Loucy (cell line): ENCODE results near the gene MARCHF11.

Experiments
- H2AFZ ChIP-seq: fragments of 200-600 bp; sonication (generic); 2 replicates; pipeline ENCODE4 v1.6.0; 2016; ENCODE audit warnings: antibody characterized with exemption, mild to moderate bottlenecking, low read length, moderate library complexity
- H3F3A ChIP-seq: fragments of 200-600 bp; 2 replicates; pipeline ENCODE4 v1.6.0; 2016; ENCODE audit warnings: antibody characterized with exemption, low read depth, mild to moderate bottlenecking
- H3K27me3 ChIP-seq: fragments of 200-600 bp; sonication (generic); 2 replicates; pipeline ENCODE4 v1.6.1; 2014; ENCODE audit warnings: low read length, mild to moderate bottlenecking; ENCODE audit not compliant: insufficient read depth, poor library complexity, severe bottlenecking
- H3K36me3 ChIP-seq: fragments of 200-600 bp; sonication (generic); 2 replicates; pipeline ENCODE4 v1.6.1; 2016; ENCODE audit warnings: low read length; ENCODE audit not compliant: insufficient read depth
- H3K4me1 ChIP-seq: fragments of 200-600 bp; sonication (generic); 2 replicates; pipeline ENCODE4 v1.5.1; 2014; ENCODE audit warnings: low read length, mild to moderate bottlenecking; ENCODE audit not compliant: insufficient read depth, poor library complexity, severe bottlenecking
- H3K4me2 ChIP-seq: fragments of 200-600 bp; sonication (generic); 2 replicates; pipeline ENCODE4 v1.6.0; 2014; ENCODE audit warnings: antibody characterized with exemption, low read length, low read depth, mild to moderate bottlenecking; ENCODE audit not compliant: poor library complexity, severe bottlenecking
- H3K4me3 ChIP-seq: fragments of 200-600 bp; sonication (generic); 2 replicates; pipeline ENCODE4 v1.5.1; 2014; ENCODE audit warnings: low read length, mild to moderate bottlenecking, mixed read lengths; ENCODE audit not compliant: poor library complexity, severe bottlenecking
- H3K79me2 ChIP-seq: fragments of 200-600 bp; sonication (generic); 2 replicates; pipeline ENCODE4 v1.6.1; 2014; ENCODE audit warnings: low read length; ENCODE audit not compliant: insufficient read depth
- H3K9ac ChIP-seq: fragments of 200-600 bp; sonication (generic); 2 replicates; pipeline ENCODE4 v1.6.0; 2014; ENCODE audit warnings: mild to moderate bottlenecking, low read depth, low read length, moderate library complexity; ENCODE audit not compliant: poor library complexity, severe bottlenecking
- H3K9me2 ChIP-seq: fragments of 200-600 bp; sonication (generic); replicated peaks from 2 replicates; pipeline ENCODE4 v1.6.1; 2016; ENCODE audit warnings: low read depth, low read length, mixed read lengths
- H3K9me3 ChIP-seq: fragments of 200-600 bp; sonication (generic); 2 replicates; pipeline ENCODE4 v1.6.1; 2014; ENCODE audit warnings: mild to moderate bottlenecking, antibody characterized with exemption, low read length, low read depth; ENCODE audit not compliant: insufficient read depth
- H4K20me1 ChIP-seq: fragments of 200-600 bp; sonication (generic); 2 replicates; pipeline ENCODE4 v1.6.0; 2014; ENCODE audit warnings: antibody characterized with exemption, low read length, mild to moderate bottlenecking; ENCODE audit not compliant: insufficient read depth, poor library complexity, severe bottlenecking
- EZH2phosphoT487 ChIP-seq: fragments of 200-600 bp; IDR thresholded peaks from 2 replicates; pipeline ENCODE4 v1.6.1; 2018; ENCODE audit warnings: antibody characterized with exemption, mild to moderate bottlenecking, moderate library complexity, borderline replicate concordance
- TF ChIP-seq, protein P1 (sequence below): fragments of 200-600 bp; sonication (generic); conservative IDR thresholded peaks from 2 replicates; pipeline ENCODE4 v1.5.1; 2014; ENCODE audit warnings: mild to moderate bottlenecking, antibody characterized with exemption, low read length

Gene MARCHF11

DNA sequence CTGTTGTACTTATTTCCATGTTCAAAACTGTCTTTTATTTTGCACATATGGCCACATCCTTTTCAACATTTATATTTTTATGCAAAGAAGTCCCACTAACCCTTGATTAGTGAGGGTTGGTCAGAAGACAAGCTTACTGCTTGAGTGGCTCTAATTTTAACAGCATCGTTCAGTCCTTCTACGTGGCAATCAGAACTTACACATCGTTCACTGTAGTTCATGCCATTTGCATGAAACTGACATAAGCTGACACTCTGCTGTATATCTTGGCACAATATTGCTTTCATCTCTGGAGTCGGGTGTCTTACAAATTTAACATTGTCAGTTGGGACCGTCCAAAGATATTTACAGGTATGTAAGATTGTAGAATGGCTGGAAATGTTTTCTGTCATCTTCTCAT, 50.6 kb downstream of the MARCHF11 start:
- no peaks in the 10 kb centered on the region for H3K9me2 ChIP-seq
- TF ChIP-seq EZH2phosphoT487, result no peak
- TF ChIP-seq, protein P1, sequence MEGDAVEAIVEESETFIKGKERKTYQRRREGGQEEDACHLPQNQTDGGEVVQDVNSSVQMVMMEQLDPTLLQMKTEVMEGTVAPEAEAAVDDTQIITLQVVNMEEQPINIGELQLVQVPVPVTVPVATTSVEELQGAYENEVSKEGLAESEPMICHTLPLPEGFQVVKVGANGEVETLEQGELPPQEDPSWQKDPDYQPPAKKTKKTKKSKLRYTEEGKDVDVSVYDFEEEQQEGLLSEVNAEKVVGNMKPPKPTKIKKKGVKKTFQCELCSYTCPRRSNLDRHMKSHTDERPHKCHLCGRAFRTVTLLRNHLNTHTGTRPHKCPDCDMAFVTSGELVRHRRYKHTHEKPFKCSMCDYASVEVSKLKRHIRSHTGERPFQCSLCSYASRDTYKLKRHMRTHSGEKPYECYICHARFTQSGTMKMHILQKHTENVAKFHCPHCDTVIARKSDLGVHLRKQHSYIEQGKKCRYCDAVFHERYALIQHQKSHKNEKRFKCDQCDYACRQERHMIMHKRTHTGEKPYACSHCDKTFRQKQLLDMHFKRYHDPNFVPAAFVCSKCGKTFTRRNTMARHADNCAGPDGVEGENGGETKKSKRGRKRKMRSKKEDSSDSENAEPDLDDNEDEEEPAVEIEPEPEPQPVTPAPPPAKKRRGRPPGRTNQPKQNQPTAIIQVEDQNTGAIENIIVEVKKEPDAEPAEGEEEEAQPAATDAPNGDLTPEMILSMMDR, result no peak
- H3K36me3 ChIP-seq, result no peaks in the 10 kb centered on the region
- H3K4me2 ChIP-seq, result no peak overlapping the region
- H3K9ac ChIP-seq, result no peak overlapping the region
- no peak overlapping the region for H3K4me3 ChIP-seq
- H4K20me1 ChIP-seq, result no peaks in the 10 kb centered on the region
- no peaks in the 10 kb centered on the region for H3K4me1 ChIP-seq
- H3K79me2 ChIP-seq, result no peaks in the 10 kb centered on the region
- H3K9me3 ChIP-seq, result no peaks in the 10 kb centered on the region
- H3F3A ChIP-seq, result no peaks in the 10 kb centered on the region
- no peak overlapping the region for H2AFZ ChIP-seq
- no peaks in the 10 kb centered on the region for H3K27me3 ChIP-seq

DNA sequence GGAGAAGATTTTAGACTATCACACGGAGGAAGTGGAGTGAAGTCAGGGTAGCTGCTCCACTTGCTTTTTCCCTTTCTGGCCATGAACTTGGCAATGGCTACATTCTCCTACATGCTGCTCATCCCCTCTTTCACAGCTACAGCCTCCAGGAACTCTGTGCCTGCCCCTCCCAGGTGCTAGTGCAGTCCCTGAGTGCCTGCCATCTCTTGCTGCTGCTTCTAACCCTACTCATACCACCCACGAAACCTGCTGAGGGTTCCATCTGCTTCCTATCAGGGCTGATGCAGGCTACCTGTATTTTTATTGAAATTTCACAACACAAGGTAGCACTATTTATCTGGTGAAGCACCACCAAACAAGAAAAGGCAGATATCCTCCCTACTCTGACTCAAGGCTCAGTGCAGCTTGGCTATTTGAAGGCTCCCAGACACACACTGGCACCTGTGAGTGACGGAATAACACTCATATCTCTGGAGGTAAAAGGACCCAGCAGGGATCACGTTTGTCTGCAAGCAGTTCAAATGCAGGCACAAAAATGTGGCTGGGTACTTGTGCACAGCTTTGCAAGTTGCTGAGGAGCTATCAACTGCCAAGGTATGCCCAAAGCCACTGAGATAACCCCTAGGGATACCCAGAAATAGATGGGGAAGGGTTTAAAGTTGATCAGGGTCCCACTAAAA, 51.6 kb downstream of the MARCHF11 start:
- no peaks in the 10 kb centered on the region for H3K9me2 ChIP-seq
- no peaks in the 10 kb centered on the region for H3K9me3 ChIP-seq
- no peak for TF ChIP-seq EZH2phosphoT487
- TF ChIP-seq, protein P1, result no peak
- no peak overlapping the region for H2AFZ ChIP-seq
- H3K79me2 ChIP-seq, result no peaks in the 10 kb centered on the region
- H3K4me1 ChIP-seq, result no peaks in the 10 kb centered on the region
- H3K27me3 ChIP-seq, result no peaks in the 10 kb centered on the region
- H3K36me3 ChIP-seq, result no peaks in the 10 kb centered on the region
- no peaks in the 10 kb centered on the region for H4K20me1 ChIP-seq
- H3K4me2 ChIP-seq, result no peak overlapping the region
- H3K9ac ChIP-seq, result no peak overlapping the region
- no peak overlapping the region for H3K4me3 ChIP-seq
- no peaks in the 10 kb centered on the region for H3F3A ChIP-seq

DNA sequence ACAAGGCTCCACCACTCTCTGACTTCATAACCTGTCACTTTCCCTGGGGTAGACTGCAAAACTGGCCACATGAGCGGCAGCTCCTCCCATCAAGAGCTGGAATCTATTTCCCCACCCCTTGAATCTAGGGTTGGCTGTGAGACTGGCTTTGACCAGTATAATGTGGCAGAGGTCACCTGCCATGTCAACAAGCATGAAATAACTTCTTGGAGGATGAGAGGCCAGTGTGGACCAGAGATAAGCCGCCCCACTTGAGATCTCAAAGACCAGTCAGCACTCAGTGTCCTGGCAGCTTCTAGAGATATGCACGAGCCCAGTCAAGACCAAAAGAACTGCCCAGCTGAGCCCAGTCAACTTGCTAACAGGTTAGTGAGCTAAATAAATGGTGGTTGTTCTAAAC, 59.0 kb downstream of the MARCHF11 start:
- no peak for TF ChIP-seq EZH2phosphoT487
- TF ChIP-seq, protein P1, result no peak
- no peaks in the 10 kb centered on the region for H3K79me2 ChIP-seq
- no peak overlapping the region for H3K4me2 ChIP-seq
- H3K9me2 ChIP-seq, result no peaks in the 10 kb centered on the region
- H3K9me3 ChIP-seq, result no peaks in the 10 kb centered on the region
- H3K4me3 ChIP-seq, result no peak overlapping the region
- H3K4me1 ChIP-seq, result no peaks in the 10 kb centered on the region
- no peak overlapping the region for H2AFZ ChIP-seq
- H3K27me3 ChIP-seq, result no peaks in the 10 kb centered on the region
- H3F3A ChIP-seq, result no peaks in the 10 kb centered on the region
- no peak overlapping the region for H3K9ac ChIP-seq
- H4K20me1 ChIP-seq, result no peaks in the 10 kb centered on the region
- no peaks in the 10 kb centered on the region for H3K36me3 ChIP-seq
